ENCODE results near the gene KSR1. TPM values are rescaled to one million over a fixed set of nuclear protein-coding genes. Genes with fewer than 3 reads are reported as not detected.

KSR1 gene
- total RNA-seq, 1 donor from 2014 or later: 9.5 TPM

DNA sequence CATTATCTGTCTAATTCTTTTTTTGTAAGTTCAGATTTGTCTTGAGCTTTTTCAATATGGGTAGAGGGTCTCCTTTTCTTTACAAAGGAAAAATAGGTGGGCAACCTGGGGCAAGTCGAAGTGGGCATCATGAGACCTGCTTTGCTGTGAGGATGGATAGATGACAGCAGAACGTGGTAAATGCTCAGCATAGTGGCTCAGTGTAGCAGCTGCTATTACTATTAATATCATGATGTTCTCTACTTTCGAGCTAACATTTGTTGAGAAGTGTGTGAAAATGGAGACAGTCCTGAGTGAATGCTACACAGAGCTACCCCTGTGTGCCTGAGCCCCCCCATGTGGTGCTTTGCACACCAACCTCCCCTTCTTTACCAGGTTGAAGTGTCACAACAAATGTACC lies 135.7 kb downstream of the KSR1 start:
- TF ChIP-seq, protein P1, sequence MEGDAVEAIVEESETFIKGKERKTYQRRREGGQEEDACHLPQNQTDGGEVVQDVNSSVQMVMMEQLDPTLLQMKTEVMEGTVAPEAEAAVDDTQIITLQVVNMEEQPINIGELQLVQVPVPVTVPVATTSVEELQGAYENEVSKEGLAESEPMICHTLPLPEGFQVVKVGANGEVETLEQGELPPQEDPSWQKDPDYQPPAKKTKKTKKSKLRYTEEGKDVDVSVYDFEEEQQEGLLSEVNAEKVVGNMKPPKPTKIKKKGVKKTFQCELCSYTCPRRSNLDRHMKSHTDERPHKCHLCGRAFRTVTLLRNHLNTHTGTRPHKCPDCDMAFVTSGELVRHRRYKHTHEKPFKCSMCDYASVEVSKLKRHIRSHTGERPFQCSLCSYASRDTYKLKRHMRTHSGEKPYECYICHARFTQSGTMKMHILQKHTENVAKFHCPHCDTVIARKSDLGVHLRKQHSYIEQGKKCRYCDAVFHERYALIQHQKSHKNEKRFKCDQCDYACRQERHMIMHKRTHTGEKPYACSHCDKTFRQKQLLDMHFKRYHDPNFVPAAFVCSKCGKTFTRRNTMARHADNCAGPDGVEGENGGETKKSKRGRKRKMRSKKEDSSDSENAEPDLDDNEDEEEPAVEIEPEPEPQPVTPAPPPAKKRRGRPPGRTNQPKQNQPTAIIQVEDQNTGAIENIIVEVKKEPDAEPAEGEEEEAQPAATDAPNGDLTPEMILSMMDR (IDR thresholded peaks at IDR 0.05; ENCODE audit: borderline replicate concordance): no peak
- no peaks in the 10 kb centered on the region for H3K9me3 ChIP-seq (replicated peaks)
- H3K4me3 ChIP-seq: no peak overlapping the region
- peaks cover 18% of the 10 kb centered on the region for H3K36me3 ChIP-seq
- peaks cover 4% of the 10 kb centered on the region for H3K4me1 ChIP-seq
- H3K27me3 ChIP-seq (ENCODE audit: low read depth): no peaks in the 10 kb centered on the region
- intact Hi-C loops (cut with micrococcal nuclease): loop anchor here (10.0 kb wide), 1 partner anchor 137 kb away; the partner anchor contains the start of gene KSR1
- no peak for DNase-seq
- no peak overlapping the region for H3K27ac ChIP-seq (replicated peaks)

DNA sequence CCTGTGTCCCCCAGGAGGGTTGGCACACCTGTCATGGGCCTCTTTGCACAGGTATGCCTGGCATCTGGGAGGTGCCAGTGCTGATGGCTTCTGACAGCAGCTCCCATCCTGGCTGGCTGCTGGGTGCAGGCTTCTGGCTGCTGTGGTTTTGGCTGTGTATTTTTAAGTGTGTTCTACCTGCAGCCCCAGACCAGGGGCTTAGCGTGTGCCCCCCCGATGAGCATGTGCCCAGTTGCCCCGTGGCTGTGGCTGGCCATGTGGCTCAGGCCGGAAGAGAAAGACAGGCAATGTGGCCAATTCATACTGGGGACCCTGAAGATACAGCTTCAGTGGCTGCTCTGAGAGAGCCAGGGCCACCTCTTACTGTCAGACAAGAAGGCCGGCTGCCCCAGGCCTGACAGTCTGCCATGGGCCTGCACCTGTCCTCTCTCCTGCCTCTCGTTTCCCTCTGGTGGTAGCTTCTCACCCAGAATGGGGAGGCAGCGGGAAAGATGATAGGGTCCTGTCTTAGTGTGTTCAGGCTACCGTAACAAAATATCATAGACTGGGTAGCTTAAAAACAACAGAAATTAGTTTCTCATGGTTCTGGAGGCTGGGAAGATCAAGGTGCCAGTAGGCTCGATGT lies 137.1 kb downstream of the KSR1 start:
- H3K36me3 ChIP-seq: peaks cover 19% of the 10 kb centered on the region
- TF ChIP-seq, protein P1 (IDR thresholded peaks at IDR 0.05; ENCODE audit: borderline replicate concordance): no peak
- no peak overlapping the region for H3K27ac ChIP-seq (replicated peaks)
- intact Hi-C loops (cut with micrococcal nuclease): loop anchor here (10.0 kb wide), 1 partner anchor 139 kb away; the partner anchor contains the start of gene KSR1
- H3K9me3 ChIP-seq (replicated peaks): no peaks in the 10 kb centered on the region
- H3K4me3 ChIP-seq: no peak overlapping the region
- no peak for DNase-seq
- peaks cover 5% of the 10 kb centered on the region for H3K4me1 ChIP-seq
- no peaks in the 10 kb centered on the region for H3K27me3 ChIP-seq (ENCODE audit: low read depth)

DNA sequence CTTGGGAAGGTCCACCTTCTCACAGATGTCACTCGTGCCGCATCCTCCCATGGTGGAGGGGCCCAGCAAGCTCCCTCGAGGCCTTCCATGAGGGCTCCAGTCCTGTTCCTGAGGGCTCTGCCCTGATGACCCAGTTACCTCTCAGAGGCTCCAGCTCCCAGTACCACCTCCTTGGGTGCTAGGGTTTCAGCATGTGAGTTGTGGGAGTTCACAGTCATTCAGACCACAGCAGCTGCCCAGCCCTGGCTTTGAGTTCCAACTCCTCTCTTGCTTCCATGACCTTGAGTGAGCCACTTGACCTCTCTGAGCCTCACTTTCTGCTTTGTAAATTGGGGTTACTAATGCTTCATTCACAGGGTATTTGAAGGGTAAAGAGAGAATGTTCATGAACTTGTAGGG lies 137.6 kb downstream of the KSR1 start:
- H3K36me3 ChIP-seq: peaks cover 19% of the 10 kb centered on the region

DNA sequence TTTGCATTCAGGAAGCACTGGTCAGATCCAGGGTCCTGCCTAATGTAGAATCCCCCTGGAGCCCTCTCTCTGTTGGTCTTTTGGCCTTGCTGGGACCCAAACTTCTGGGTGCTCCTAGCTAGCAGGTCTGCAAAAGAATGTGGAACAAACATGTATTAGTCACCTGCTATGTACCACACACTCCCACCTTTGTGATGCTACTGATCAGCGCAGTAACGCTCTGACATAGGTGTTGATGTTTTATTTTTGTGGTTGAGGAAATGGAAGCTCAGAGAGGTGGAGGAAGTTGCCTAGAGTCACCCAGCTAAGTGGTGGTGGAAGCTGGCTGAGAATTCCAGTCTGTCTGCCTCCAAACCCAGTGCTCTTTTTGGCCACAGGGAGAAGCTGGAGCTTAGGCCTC lies 139.0 kb downstream of the KSR1 start:
- H3K36me3 ChIP-seq: peaks cover 19% of the 10 kb centered on the region
- TF ChIP-seq, protein P1 (IDR thresholded peaks at IDR 0.05; ENCODE audit: borderline replicate concordance): no peak
- H3K4me1 ChIP-seq: peaks cover 10% of the 10 kb centered on the region
- H3K4me3 ChIP-seq: no peak overlapping the region
- no peak overlapping the region for H3K27ac ChIP-seq (replicated peaks)
- intact Hi-C loops (cut with micrococcal nuclease): loop anchor here (10.0 kb wide), 1 partner anchor 140 kb away; the partner anchor contains the start of gene KSR1
- H3K9me3 ChIP-seq (replicated peaks): no peaks in the 10 kb centered on the region
- H3K27me3 ChIP-seq (ENCODE audit: low read depth): no peaks in the 10 kb centered on the region
- DNase-seq: no peak

More for the DNA sequence above, 137.6 kb downstream of the KSR1 start:
- no peak for DNase-seq
- H3K27me3 ChIP-seq (ENCODE audit: low read depth): no peaks in the 10 kb centered on the region
- TF ChIP-seq, protein P1 (IDR thresholded peaks at IDR 0.05; ENCODE audit: borderline replicate concordance): no peak
- H3K9me3 ChIP-seq (replicated peaks): no peaks in the 10 kb centered on the region
- H3K4me3 ChIP-seq: no peak overlapping the region
- H3K4me1 ChIP-seq: peaks cover 5% of the 10 kb centered on the region
- H3K27ac ChIP-seq (replicated peaks): no peak overlapping the region
- intact Hi-C loops (cut with micrococcal nuclease): loop anchor here (10.0 kb wide), 1 partner anchor 139 kb away; the partner anchor contains the start of gene KSR1

DNA sequence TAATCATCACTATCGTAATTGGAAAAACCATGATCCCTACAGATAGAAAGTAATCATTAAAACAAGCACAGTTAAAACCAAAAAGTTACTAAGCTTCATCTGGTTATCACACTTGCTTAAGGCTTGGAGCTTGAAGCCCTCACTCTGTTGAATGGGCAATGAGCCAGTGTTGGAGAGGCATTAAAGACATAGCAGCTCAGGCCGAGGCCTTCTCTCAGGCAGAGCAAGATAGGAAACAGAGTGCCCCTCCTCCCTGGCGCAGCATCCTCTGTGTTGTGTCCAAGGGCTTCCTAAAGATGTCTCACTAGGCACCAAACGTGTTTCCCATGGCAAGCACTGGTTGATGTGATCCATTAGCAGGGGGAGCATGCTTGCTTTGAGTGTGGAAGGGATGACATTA lies 139.8 kb downstream of the KSR1 start:
- Histone ChIP-seq H3K9me3 (replicated peaks) (no peaks in the 10 kb centered on the region), H3K27me3 (ENCODE audit: low read depth) (no peaks in the 10 kb centered on the region), H3K36me3 (peaks cover 22% of the 10 kb centered on the region), H3K4me3 (no peak overlapping the region), H3K27ac (replicated peaks) (no peak overlapping the region), H3K4me1 (peaks cover 14% of the 10 kb centered on the region)
- DNase-seq: no peak
- TF ChIP-seq, protein P1 (IDR thresholded peaks at IDR 0.05; ENCODE audit: borderline replicate concordance): no peak
- intact Hi-C loops (cut with micrococcal nuclease): loop anchor here (10.0 kb wide), 1 partner anchor 141 kb away; the partner anchor contains the start of gene KSR1
